Erythroblast (primary cell): ENCODE data around the gene PHLDB3.

Source experiments
- GATA1 ChIP-seq: IDR thresholded peaks from 2 replicates; pipeline ENCODE4 v1.6.1; 2011; ENCODE audit warnings: low read depth, mild to moderate bottlenecking, control low read depth, low read length, moderate library complexity
- POLR2A ChIP-seq: IDR thresholded peaks from 2 replicates; pipeline ENCODE4 v1.6.1; 2011; ENCODE audit warnings: mild to moderate bottlenecking, low read length

DNA sequence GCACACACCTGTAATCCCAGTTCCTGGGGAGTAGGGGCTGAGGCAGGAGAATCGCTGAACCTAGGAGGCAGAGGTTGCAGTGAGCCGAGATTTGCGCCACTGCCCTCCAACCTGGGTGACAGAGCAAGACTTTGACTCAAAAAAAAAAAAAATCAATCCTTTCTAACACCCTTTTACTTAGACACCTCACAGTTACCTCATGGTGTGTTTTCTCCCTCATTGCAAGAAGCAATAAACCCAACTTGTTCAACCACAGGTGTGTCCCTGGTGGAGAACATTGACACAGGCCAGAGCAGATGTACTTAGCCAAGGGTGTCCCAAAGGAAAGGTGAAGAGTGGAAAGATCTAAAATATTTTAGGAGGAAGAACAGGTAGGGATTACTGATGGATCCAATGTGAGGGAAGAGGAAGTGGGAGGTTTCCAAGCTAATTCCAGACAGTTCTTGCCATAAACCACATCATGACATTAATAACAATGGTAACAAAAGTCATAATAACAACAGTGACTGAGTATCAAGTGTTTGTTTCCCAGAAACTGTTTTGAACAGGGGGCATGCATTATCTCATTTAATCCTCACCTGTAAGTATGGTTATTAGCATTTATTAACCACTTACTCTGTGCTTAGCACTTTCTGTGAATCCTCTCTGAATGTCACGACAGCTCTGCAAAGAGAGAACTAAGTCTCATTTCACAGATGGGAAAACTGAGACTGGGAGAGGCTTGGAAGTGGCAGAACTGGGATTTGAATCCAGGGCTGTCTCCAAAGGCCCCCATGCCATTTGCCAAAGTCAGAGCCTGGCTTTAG lies 36.0 kb downstream of the PHLDB3 start:
- TF ChIP-seq POLR2A (no peak), GATA1 (no peak)
